Activated B cell treated with CpG ODN at 0.5 μM for 24 hours (primary cell): ENCODE data around the gene TRIM54. TPM values are rescaled to one million over a fixed set of nuclear protein-coding genes. Genes with fewer than 3 reads are reported as not detected.
"Not testable (repeated sequence)": the region's sequence is repeated elsewhere in the genome, so short reads cannot be mapped to it uniquely, and the experiment has no call there.

Experiments
- ATAC-seq: fragments of 200-7000 bp; cut with Tn5 transposase; one replicate; pipeline ENCODE4 v1.10.0; 2021; ENCODE audit warnings: low read depth, mild to moderate bottlenecking, moderate library complexity
- CTCF ChIA-PET: fragments of 350-600 bp; sonication (Branson Sonifier 250); formaldehyde crosslinking; loops from one replicate; lab custom pipeline; 2021; ENCODE audit warnings: antibody characterized with exemption; lab: Charles Lee
- POLR2A ChIA-PET: fragments of 350-600 bp; sonication (Branson Sonifier 250); formaldehyde crosslinking; loops from one replicate; lab custom pipeline; 2021; ENCODE audit warnings: antibody characterized with exemption; lab: Charles Lee
- DNase-seq: peaks from one replicate; pipeline ENCODE4 v3.0.0; 2022
- H3K27ac Mint-ChIP-seq: one replicate; pipeline ENCODE4 v1.8.0; 2020; ENCODE audit warnings: mixed read lengths
- H3K27me3 Mint-ChIP-seq: one replicate; pipeline ENCODE4 v1.8.0; 2021; ENCODE audit warnings: mixed read lengths
- H3K36me3 Mint-ChIP-seq: one replicate; pipeline ENCODE4 v1.8.0; 2021; ENCODE audit warnings: low read depth, mixed read lengths
- H3K4me1 Mint-ChIP-seq: one replicate; pipeline ENCODE4 v1.8.0; 2021; ENCODE audit warnings: mixed read lengths
- H3K4me3 Mint-ChIP-seq: one replicate; pipeline ENCODE4 v1.8.0; 2020; ENCODE audit warnings: mild to moderate bottlenecking, mixed read lengths
- H3K9me3 Mint-ChIP-seq: one replicate; pipeline ENCODE4 v1.8.0; 2020; ENCODE audit warnings: mixed read lengths
- intact Hi-C: fragments of 100-400 bp; cut with micrococcal nuclease; formaldehyde crosslinking; loops from one replicate; pipeline ENCODE4 v1.15.1; 2024
- total RNA-seq: library from RNA; stranded (reverse); gene quantifications from 2 replicates; pipeline ENCODE4 v1.2.3, GENCODE V29; 2022
- TF ChIP-seq, protein P1 (sequence below): fragments of 200-600 bp; IDR thresholded peaks from one replicate; pipeline ENCODE4 v1.8.0; 2022; ENCODE audit warnings: antibody characterized with exemption, mild to moderate bottlenecking

TRIM54 gene
- total RNA-seq, 1 donor from 2014 or later: not detected

DNA sequence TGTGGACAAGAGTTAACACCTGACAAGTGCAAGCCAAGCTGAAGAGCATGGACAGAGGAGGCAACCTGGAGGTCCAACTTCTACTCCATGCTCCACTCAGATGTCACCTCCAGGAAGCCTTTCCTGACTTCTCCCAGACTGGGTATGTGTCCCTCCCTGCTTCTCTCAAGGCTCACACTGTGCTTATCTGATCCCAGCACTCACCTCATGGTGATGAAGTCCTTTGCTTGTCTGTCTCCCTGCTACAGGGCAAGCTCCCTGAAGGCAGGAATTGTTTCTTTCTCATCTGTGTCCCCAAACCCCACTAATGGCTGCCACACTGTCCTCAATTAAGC is 16.7 kb upstream of the TRIM54 start:
- ChIA-PET POLR2A (interaction anchor here (0.7 to 1.6 kb wide), 5 partner anchors 53 to 746 kb away, joined by 3 to 9 read pairs (median 4); partner anchors contain the start of genes ATRAID and SLC5A6), CTCF (interaction anchor here (0.7 to 2.7 kb wide), 3 partner anchors 14 to 304 kb away, joined by 3 to 22 read pairs (median 3); no protein-coding TSS in a partner anchor)
- DNase-seq (no peak), ATAC-seq (no peak)
- peaks cover 2% of the 10 kb centered on the region for H3K36me3 Mint-ChIP-seq
- TF ChIP-seq, protein P1, sequence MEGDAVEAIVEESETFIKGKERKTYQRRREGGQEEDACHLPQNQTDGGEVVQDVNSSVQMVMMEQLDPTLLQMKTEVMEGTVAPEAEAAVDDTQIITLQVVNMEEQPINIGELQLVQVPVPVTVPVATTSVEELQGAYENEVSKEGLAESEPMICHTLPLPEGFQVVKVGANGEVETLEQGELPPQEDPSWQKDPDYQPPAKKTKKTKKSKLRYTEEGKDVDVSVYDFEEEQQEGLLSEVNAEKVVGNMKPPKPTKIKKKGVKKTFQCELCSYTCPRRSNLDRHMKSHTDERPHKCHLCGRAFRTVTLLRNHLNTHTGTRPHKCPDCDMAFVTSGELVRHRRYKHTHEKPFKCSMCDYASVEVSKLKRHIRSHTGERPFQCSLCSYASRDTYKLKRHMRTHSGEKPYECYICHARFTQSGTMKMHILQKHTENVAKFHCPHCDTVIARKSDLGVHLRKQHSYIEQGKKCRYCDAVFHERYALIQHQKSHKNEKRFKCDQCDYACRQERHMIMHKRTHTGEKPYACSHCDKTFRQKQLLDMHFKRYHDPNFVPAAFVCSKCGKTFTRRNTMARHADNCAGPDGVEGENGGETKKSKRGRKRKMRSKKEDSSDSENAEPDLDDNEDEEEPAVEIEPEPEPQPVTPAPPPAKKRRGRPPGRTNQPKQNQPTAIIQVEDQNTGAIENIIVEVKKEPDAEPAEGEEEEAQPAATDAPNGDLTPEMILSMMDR: no peak
- H3K9me3 Mint-ChIP-seq: no peaks in the 10 kb centered on the region
- peak overlapping the region; percentile 52 for H3K4me3 Mint-ChIP-seq
- H3K4me1 Mint-ChIP-seq: peaks cover 33% of the 10 kb centered on the region
- intact Hi-C loops: loop anchor here (1.0 kb wide), 1 partner anchor 105 kb away; the partner anchor contains the start of genes EIF2B4 and SNX17
- H3K27ac Mint-ChIP-seq: no peak overlapping the region
- H3K27me3 Mint-ChIP-seq: peaks cover 41% of the 10 kb centered on the region

DNA sequence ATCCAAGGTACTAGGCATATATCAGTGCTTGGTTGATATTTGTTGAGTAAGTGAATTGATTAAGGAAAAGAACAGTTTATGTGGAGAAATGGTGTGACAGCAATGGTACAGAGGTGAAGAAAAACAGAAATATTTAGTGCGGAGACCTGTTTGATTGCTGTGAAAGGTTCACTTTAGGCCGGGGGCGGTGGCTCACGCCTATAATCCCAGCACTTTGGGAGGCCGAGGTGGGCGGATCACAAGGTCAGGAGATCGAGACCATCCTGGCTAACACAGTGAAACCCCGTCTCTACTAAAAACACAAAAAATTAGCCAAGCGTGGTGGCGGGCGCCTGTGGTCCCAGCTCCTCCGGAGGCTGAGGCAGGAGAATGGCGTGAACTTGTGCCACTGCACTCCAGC is 13.9 kb upstream of the TRIM54 start:
- DNase-seq, ATAC-seq, H3K9me3 Mint-ChIP-seq, intact Hi-C loops, H3K4me3 Mint-ChIP-seq, POLR2A ChIA-PET, H3K36me3 Mint-ChIP-seq, H3K27ac Mint-ChIP-seq: not testable (repeated sequence)
- CTCF ChIA-PET: interaction anchor here (0.6 kb wide), 1 partner anchor 11 kb away, joined by 3 read pairs; no protein-coding TSS in a partner anchor
- Mint-ChIP-seq H3K27me3 (peaks cover 24% of the 10 kb centered on the region), H3K4me1 (peaks cover 18% of the 10 kb centered on the region)

DNA sequence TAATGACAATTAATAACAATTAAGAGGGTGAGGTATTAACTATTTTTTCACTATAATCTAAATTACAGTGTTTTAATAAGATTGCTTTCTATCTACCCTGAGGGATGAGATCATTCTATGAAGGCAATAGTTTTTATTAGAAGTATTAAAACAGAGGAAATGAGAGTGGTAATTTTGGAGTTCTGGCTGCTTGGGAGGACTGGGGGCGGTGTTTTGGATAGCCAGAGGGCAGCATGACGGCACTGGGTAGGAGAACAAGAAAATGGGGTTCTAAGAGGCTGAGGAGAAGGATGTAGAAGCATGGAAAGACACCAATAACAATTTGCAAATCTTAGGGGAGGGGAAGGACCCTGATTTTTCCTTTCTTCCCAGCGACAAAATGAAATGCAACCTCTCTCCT is 12.1 kb upstream of the TRIM54 start:
- intact Hi-C loops: no loop called here
- Mint-ChIP-seq H3K27me3 (peaks cover 17% of the 10 kb centered on the region), H3K9me3 (no peaks in the 10 kb centered on the region), H3K4me1 (peaks cover 4% of the 10 kb centered on the region), H3K4me3 (no peak overlapping the region), H3K27ac (no peak overlapping the region), H3K36me3 (no peaks in the 10 kb centered on the region)
- TF ChIP-seq, protein P1: no peak
- ChIA-PET POLR2A (no interaction called here), CTCF (interaction anchor here (0.9 to 2.1 kb wide), 2 partner anchors 9 to 308 kb away, joined by 4 to 11 read pairs; no protein-coding TSS in a partner anchor)
- ATAC-seq (no peak), DNase-seq (no peak)

DNA sequence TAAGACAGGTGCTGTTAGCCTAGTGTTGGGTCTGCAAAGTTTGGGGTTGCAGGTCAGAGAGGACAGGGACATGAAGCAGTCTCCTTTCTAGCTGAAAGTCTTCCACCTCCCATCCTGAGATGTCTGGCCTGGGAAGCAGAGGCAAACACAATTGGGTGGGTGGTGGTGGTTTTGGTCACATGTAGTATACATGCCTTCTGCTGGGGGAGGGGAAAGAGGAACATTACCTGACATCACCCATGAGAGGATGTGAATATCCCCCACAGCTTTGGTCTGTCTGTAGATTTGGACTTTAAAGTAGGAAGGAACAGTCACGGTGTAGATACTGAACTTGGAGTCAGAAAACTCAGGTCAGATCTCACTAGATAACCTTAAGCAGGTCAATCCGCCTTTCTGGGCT is 11.6 kb upstream of the TRIM54 start:
- intact Hi-C loops: no loop called here
- TF ChIP-seq, protein P1: no peak
- ATAC-seq (no peak), DNase-seq (no peak)
- Mint-ChIP-seq H3K4me3 (no peak overlapping the region), H3K4me1 (no peaks in the 10 kb centered on the region), H3K9me3 (no peaks in the 10 kb centered on the region), H3K36me3 (no peaks in the 10 kb centered on the region), H3K27ac (no peak overlapping the region), H3K27me3 (peaks cover 13% of the 10 kb centered on the region)
- CTCF ChIA-PET: interaction anchor here (2.1 kb wide), 1 partner anchor 9 kb away, joined by 11 read pairs; no protein-coding TSS in a partner anchor
- POLR2A ChIA-PET: no interaction called here

DNA sequence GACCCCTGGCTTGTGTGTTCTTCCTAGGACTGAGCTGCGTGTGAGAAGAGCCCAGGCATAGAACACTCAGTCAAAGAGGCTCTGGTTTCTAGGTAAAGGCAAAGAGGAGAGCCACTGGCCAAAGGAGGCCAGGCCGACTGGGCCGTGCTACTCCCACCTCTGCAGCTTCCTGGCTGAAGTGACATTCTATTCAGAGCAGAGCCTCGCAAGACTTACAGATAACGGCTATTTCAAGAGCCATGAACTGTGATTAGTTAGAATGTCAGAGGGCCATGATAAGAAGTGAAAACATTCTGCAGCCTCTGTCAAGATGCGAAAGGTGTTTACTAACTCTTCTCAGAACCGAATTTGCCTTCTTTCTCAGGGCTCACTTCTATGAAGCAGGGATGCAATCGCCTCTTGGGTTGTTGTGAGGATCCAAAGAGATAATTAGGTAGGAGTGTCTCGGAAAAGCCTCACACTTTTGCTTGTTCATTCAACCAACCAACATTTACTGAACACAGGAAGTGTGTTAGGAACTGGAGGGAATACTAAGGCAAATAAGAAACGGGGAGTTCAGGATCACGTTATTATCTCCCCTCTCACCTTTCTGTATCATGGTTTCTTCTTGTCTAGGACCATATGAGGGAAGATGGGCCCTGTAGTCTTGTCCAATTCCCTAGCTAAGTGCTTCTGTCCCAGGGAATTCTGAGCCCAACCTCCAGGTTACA is 10.4 kb upstream of the TRIM54 start:
- H3K4me3 Mint-ChIP-seq: no peak overlapping the region
- ATAC-seq: no peak
- no peaks in the 10 kb centered on the region for H3K9me3 Mint-ChIP-seq
- no peaks in the 10 kb centered on the region for H3K4me1 Mint-ChIP-seq
- TF ChIP-seq, protein P1: no peak
- no peak for DNase-seq
- ChIA-PET CTCF (interaction anchor here (0.7 to 2.1 kb wide), 2 partner anchors 7 to 32 kb away, joined by 3 to 11 read pairs; no protein-coding TSS in a partner anchor), POLR2A (no interaction called here)
- H3K36me3 Mint-ChIP-seq: no peaks in the 10 kb centered on the region
- peaks cover 12% of the 10 kb centered on the region for H3K27me3 Mint-ChIP-seq
- intact Hi-C loops: no loop called here
- H3K27ac Mint-ChIP-seq: no peak overlapping the region

DNA sequence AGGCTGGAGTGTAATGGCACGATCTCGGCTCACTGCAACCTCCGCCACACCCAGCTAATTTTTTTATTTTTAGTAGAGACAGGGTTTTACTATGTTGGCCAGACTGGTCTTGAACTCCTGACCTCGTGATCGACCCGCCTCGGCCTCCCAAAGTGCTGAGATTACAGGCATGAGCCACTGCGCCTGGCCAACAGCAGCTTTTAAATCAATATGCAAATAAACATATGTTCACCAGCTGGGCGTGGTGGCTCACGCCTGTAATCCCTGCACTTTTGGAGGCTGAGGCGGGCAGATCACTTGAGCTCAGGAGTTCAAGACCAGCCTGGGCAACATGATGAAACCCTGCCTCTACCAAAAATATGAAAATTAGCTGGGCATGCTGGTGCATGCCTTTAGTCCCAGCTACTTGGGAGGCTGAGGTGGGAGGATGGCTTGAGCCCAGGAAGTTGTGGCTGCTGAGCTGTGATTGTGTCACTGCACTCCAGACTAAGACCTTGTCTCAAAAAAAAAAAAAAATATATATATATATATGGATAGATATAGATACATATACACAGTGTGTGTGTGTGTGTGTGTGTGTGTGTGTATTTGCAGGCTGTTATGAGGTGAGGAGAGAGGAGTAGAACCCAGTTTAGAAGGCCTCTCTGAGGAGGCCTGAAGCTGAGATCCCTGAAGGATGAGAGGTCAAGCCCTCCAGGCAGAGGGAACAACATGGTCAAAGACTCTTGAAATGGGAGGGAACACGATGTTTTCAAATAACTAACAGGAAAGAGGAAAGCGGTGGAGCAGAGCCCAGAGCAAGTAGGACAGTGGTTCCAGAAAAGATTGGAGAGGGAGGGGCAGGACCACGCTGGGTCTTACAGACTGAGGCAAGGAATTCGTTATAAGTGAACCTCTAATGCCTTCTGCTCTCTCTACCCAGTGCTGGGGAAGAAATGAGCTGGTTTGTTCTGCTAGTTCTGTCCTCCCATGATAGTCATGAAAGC is 9.4 kb upstream of the TRIM54 start:
- peaks cover 16% of the 10 kb centered on the region for H3K27me3 Mint-ChIP-seq
- H3K4me1 Mint-ChIP-seq, ATAC-seq, DNase-seq, H3K36me3 Mint-ChIP-seq, intact Hi-C loops, H3K4me3 Mint-ChIP-seq, H3K9me3 Mint-ChIP-seq, POLR2A ChIA-PET, H3K27ac Mint-ChIP-seq: not testable (repeated sequence)
- CTCF ChIA-PET: interaction anchor here (0.7 kb wide), 1 partner anchor 31 kb away, joined by 3 read pairs; no protein-coding TSS in a partner anchor
